A673 (cell line): ENCODE results near the gene TXNL4B. TPM values are rescaled to one million over a fixed set of nuclear protein-coding genes. Genes with fewer than 3 reads are reported as not detected.

Experiments
- BruUV-seq: library from RNA; stranded (reverse); fragments of 400-500 nt; replicated peaks from 2 replicates; lab custom pipeline; 2021; lab: Mats Ljungman, UMichigan
- CTCF ChIA-PET: fragments of 300-600 bp; sonication (Branson Sonifier 250); formaldehyde crosslinking; loops from one replicate; lab custom pipeline; 2022; ENCODE audit warnings: antibody characterized with exemption; lab: Charles Lee
- POLR2A ChIA-PET: fragments of 300-600 bp; sonication (Branson Sonifier 250); formaldehyde crosslinking; loops from one replicate; lab custom pipeline; 2022; ENCODE audit warnings: antibody characterized with exemption; ENCODE audit not compliant: low non-redundant PET; lab: Charles Lee
- DNase-seq: peaks from one replicate; pipeline ENCODE4 v3.0.0-alpha.2; 2015; ENCODE audit warnings: low spot score
- H3K27ac ChIP-seq: fragments of 200-600 bp; sonication (generic); 2 replicates; pipeline ENCODE4 v1.5.1; 2016; ENCODE audit warnings: mixed run types, low read depth, mild to moderate bottlenecking, mixed read lengths, antibody characterized with exemption, low read length; ENCODE audit not compliant: poor library complexity, severe bottlenecking
- H3K27me3 ChIP-seq: fragments of 200-600 bp; sonication (generic); replicated peaks from 2 replicates; pipeline ENCODE4 v1.6.1; 2017; ENCODE audit warnings: mixed run types, low read depth, mild to moderate bottlenecking, mixed read lengths, antibody characterized with exemption, low read length; ENCODE audit not compliant: insufficient read depth, poor library complexity
- H3K36me3 ChIP-seq: fragments of 200-600 bp; sonication (generic); 2 replicates; pipeline ENCODE4 v1.6.1; 2016; ENCODE audit warnings: mixed run types, mild to moderate bottlenecking, mixed read lengths, antibody characterized with exemption, low read length; ENCODE audit not compliant: insufficient read depth, poor library complexity, severe bottlenecking
- H3K4me1 ChIP-seq: fragments of 200-600 bp; sonication (generic); 2 replicates; pipeline ENCODE4 v1.6.1; 2017; ENCODE audit warnings: mixed run types, mild to moderate bottlenecking, mixed read lengths, antibody characterized with exemption, low read length; ENCODE audit not compliant: insufficient read depth, poor library complexity, severe bottlenecking
- H3K4me3 ChIP-seq: fragments of 200-600 bp; sonication (generic); 2 replicates; pipeline ENCODE4 v1.5.1; 2016; ENCODE audit warnings: low read depth, mixed run types, mild to moderate bottlenecking, mixed read lengths, low read length; ENCODE audit not compliant: poor library complexity, severe bottlenecking
- H3K9me3 ChIP-seq: fragments of 200-600 bp; sonication (generic); 2 replicates; pipeline ENCODE4 v1.6.1; 2016; ENCODE audit warnings: mixed run types, low read depth, mild to moderate bottlenecking, mixed read lengths, antibody characterized with exemption, low read length; ENCODE audit not compliant: poor library complexity, severe bottlenecking
- EZH2 ChIP-seq: fragments of 200-600 bp; sonication (generic); IDR thresholded peaks from 2 replicates; pipeline ENCODE4 v1.6.1; 2017; ENCODE audit warnings: borderline replicate concordance, low read depth, mild to moderate bottlenecking, mixed read lengths, antibody characterized with exemption, low read length; ENCODE audit not compliant: poor library complexity, severe bottlenecking
- intact Hi-C: fragments of 100-400 bp; cut with micrococcal nuclease; formaldehyde crosslinking; loops from one replicate; pipeline ENCODE4 v1.10.0; 2022; ENCODE audit not compliant: unreplicated experiment
- total RNA-seq: library from RNA; stranded (reverse); gene quantifications from 2 replicates; pipeline ENCODE4 v1.2.3, GENCODE V29; 2021
- TF ChIP-seq, protein P1 (sequence below): fragments of 300-800, 200-600 bp; sonication (generic); conservative IDR thresholded peaks from 2 replicates; pipeline ENCODE4 v1.5.1; 2017; ENCODE audit warnings: low read depth, mild to moderate bottlenecking, antibody characterized with exemption, low read length, moderate library complexity, mixed read lengths

Gene TXNL4B
- total RNA-seq, 1 experiment from 2014 or later: 15.8 TPM

- no peaks in the 10 kb centered on the region for H3K36me3 ChIP-seq
- ChIA-PET CTCF (interaction anchor here (0.6 to 1.5 kb wide), 5 partner anchors 341 to 1909 kb away, joined by 3 to 7 read pairs (median 4); no protein-coding TSS in a partner anchor), POLR2A (interaction anchor here (0.6 kb wide), 1 partner anchor 32 kb away, joined by 3 read pairs; no protein-coding TSS in a partner anchor)
- no peak overlapping the region for H3K27ac ChIP-seq
- H3K27me3 ChIP-seq: no peaks in the 10 kb centered on the region
- no peak overlapping the region for H3K4me3 ChIP-seq
- intact Hi-C loops: loop anchor here (5.0 kb wide), 2 partner anchors 341 to 1751 kb away; no protein-coding TSS in a partner anchor
- no peaks in the 10 kb centered on the region for H3K9me3 ChIP-seq
- H3K4me1 ChIP-seq: peaks cover 5% of the 10 kb centered on the region
- no peak for TF ChIP-seq EZH2
- TF ChIP-seq, protein P1, sequence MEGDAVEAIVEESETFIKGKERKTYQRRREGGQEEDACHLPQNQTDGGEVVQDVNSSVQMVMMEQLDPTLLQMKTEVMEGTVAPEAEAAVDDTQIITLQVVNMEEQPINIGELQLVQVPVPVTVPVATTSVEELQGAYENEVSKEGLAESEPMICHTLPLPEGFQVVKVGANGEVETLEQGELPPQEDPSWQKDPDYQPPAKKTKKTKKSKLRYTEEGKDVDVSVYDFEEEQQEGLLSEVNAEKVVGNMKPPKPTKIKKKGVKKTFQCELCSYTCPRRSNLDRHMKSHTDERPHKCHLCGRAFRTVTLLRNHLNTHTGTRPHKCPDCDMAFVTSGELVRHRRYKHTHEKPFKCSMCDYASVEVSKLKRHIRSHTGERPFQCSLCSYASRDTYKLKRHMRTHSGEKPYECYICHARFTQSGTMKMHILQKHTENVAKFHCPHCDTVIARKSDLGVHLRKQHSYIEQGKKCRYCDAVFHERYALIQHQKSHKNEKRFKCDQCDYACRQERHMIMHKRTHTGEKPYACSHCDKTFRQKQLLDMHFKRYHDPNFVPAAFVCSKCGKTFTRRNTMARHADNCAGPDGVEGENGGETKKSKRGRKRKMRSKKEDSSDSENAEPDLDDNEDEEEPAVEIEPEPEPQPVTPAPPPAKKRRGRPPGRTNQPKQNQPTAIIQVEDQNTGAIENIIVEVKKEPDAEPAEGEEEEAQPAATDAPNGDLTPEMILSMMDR: no peak
- no peak for DNase-seq
- no TSS peak for BruUV-seq
Measured at GRCh38 chr16:72125635-72126428, 32.4 kb upstream of the TXNL4B start.

- Histone ChIP-seq H3K27ac (no peak overlapping the region), H3K4me3 (no peak overlapping the region), H3K36me3 (no peaks in the 10 kb centered on the region), H3K9me3 (no peaks in the 10 kb centered on the region), H3K4me1 (peaks cover 5% of the 10 kb centered on the region), H3K27me3 (no peaks in the 10 kb centered on the region)
- intact Hi-C loops: loop anchor here (5.0 kb wide), 2 partner anchors 342 to 1752 kb away; no protein-coding TSS in a partner anchor
- no peak for TF ChIP-seq EZH2
- TF ChIP-seq, protein P1: peak; percentile 81
- peak; percentile 81 for DNase-seq
- no TSS peak for BruUV-seq
- CTCF ChIA-PET: interaction anchor here (0.6 to 1.5 kb wide), 6 partner anchors 11 to 1910 kb away, joined by 3 to 7 read pairs (median 4); no protein-coding TSS in a partner anchor
- POLR2A ChIA-PET: interaction anchor here (0.6 kb wide), 2 partner anchors 31 to 32 kb away, joined by 3 read pairs; partner anchors contain the start of genes DHX38 and TXNL4B
Measured at GRCh38 chr16:72124761-72125634, 31.6 kb upstream of the TXNL4B start.

DNA sequence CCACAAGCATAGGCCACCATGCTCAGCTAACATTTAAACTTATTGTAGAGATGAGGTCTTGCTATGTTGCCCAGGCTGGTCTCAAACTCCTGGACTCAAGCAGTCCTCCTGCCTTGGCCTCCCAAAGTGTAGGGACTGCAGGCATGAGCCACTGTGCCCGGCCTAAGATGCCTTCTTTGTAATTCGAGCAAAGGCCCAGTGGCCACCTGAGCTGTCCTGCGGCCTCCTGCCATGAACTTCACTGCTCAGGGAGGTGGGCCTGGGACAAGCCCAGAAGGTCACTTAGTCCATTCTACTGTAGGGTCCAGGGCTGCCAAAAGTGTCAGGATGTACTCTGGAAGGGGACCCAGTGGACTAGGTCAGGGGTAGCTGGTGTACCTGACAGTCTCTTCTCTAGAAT is 30.7 kb upstream of the TXNL4B start:
- Histone ChIP-seq H3K9me3 (no peaks in the 10 kb centered on the region), H3K36me3 (no peaks in the 10 kb centered on the region), H3K4me3 (no peak overlapping the region), H3K4me1 (peaks cover 5% of the 10 kb centered on the region), H3K27me3 (no peaks in the 10 kb centered on the region), H3K27ac (no peak overlapping the region)
- TF ChIP-seq EZH2: no peak
- TF ChIP-seq, protein P1: no peak
- ChIA-PET CTCF (interaction anchor here (1.5 kb wide), 2 partner anchors 343 to 1911 kb away, joined by 3 to 7 read pairs; no protein-coding TSS in a partner anchor), POLR2A (no interaction called here)
- intact Hi-C loops: no loop called here
- BruUV-seq: no TSS peak
- DNase-seq: no peak
